ENCODE measurements around the gene KLHL14.

- TF ChIP-seq CTCF (IDR thresholded peaks at IDR 0.05) (no peak), JUN (IDR thresholded peaks at IDR 0.05) (no peak), PBX3 (IDR thresholded peaks at IDR 0.05) (no peak), RAD21 (conservative IDR thresholded peaks at IDR 0.05 in 1 of 2, IDR thresholded peaks at IDR 0.05 in 1 of 2) (no peak), HDAC2 (IDR thresholded peaks at IDR 0.05) (no peak), MAX (IDR thresholded peaks at IDR 0.05) (no peak), RCOR1 (IDR thresholded peaks at IDR 0.05; ENCODE audit: low read depth, low read length) (no peak), ELK1 (IDR thresholded peaks at IDR 0.05; ENCODE audit: low read depth, low read length) (no peak)
Observed at GRCh38 chr18:32711862-32712261, 61.0 kb downstream of the KLHL14 start.

Data from A549 (cell line).